Choroid plexus epithelial cell (primary cell): ENCODE data around the gene SFXN2.

ENCODE experiments used
- DNase-seq: peaks from one replicate; pipeline ENCODE4 v3.0.0-alpha.2; 2010; ENCODE audit warnings: low read depth
- H3K4me3 ChIP-seq: 2 replicates; pipeline ENCODE4 v1.5.1; 2011; ENCODE audit warnings: low read depth, mild to moderate bottlenecking, control low read depth, low read length, moderate library complexity
- TF ChIP-seq, protein P1 (sequence below): conservative IDR thresholded peaks from 2 replicates; pipeline ENCODE4 v1.5.1; 2011; ENCODE audit warnings: low read depth, mild to moderate bottlenecking, control low read depth, inconsistent platforms, low read length, moderate library complexity

The SFXN2 gene

DNA sequence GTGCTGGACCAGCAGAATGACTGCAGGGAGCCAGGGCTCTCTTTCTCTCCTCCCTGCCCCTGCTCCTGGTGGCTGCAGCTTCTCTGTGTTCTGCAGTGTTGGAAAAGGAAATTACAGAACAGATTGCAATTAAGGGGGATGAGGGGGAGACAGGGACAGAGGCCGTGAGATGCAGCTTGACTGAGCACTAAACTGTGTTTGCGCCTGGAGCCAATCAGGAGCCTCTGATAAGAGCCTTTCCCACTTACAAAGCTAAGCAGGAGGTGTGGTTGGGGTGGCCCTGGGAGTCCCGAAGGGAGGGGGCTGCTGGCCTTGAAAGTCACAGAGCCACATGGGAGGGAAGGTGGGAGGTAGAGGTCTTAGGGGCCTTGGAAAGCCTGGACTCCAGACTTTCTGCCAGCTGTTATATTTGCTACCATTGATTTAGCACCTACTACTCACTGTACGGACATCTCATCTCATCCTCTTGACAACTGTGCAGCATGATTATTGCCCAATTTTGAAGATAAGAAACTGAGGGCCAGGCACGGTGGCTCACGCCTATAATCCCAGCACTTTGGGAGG, 43.5 kb upstream of the SFXN2 start:
- H3K4me3 ChIP-seq = no peak overlapping the region
- TF ChIP-seq, protein P1, sequence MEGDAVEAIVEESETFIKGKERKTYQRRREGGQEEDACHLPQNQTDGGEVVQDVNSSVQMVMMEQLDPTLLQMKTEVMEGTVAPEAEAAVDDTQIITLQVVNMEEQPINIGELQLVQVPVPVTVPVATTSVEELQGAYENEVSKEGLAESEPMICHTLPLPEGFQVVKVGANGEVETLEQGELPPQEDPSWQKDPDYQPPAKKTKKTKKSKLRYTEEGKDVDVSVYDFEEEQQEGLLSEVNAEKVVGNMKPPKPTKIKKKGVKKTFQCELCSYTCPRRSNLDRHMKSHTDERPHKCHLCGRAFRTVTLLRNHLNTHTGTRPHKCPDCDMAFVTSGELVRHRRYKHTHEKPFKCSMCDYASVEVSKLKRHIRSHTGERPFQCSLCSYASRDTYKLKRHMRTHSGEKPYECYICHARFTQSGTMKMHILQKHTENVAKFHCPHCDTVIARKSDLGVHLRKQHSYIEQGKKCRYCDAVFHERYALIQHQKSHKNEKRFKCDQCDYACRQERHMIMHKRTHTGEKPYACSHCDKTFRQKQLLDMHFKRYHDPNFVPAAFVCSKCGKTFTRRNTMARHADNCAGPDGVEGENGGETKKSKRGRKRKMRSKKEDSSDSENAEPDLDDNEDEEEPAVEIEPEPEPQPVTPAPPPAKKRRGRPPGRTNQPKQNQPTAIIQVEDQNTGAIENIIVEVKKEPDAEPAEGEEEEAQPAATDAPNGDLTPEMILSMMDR = no peak
- no peak for DNase-seq

DNA sequence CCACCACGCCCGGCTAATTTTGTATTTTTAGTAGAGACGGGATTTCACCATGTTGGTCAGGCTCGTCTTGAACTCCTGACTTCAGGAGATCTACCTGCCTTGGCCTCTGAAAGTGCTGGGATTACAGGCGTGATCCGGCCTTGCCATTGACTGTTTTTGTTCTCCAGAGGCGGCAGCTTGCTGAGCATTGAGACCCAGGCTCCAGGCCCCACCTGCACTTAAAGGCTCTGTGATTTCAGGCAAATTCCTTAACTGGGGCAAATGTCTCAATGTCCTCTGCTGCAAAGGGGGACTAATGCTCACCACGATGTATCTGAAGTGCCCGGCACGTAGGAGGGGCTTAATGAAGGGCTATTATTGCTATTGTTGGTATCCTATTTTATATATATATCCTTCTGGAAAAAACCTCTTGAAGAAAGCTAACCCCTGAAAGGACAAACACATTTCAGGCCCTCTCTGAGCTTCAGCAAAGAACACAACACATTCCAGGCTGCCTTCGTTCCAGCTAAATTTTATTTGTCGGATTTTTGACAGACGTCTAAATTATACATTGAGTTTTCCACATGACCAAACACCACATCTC, 41.1 kb upstream of the SFXN2 start:
- no peak overlapping the region for H3K4me3 ChIP-seq
- no peak for DNase-seq
- TF ChIP-seq, protein P1 = no peak

DNA sequence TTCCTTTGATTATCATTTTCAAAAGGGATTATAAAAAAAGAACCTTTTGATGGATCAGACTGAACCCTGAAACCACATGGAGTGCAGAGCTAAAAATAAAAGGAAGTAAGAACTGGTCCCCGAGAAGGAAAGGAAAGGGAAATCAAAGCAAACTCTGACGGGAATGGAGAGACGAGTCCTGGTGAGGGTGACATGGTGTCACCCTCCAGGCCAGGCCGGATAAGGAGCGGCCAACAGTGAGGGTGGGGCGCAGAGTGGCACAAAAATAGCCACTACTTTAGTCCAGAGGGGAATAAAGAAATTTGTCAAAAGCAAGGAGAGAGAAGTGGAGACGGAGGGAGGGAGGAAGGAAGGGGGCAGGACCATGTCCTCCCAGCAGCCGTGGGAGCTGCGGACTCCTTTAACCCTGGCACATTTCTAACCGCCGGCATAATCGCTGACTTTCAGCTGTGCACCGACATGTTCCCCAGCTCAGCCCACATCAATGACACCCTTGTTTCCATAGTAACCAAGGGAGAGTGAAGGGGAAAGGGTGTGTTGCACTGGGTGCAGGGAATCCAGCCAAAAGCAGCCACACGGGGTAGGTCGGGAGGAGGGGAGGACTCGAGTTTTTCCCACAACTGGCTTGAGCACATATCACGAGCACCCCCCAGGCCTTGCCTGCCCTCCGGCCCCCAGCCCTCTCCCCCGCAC, 40.5 kb upstream of the SFXN2 start:
- H3K4me3 ChIP-seq = peak overlapping the region; percentile 49
- peak; percentile 92 for DNase-seq
- TF ChIP-seq, protein P1 = no peak

DNA sequence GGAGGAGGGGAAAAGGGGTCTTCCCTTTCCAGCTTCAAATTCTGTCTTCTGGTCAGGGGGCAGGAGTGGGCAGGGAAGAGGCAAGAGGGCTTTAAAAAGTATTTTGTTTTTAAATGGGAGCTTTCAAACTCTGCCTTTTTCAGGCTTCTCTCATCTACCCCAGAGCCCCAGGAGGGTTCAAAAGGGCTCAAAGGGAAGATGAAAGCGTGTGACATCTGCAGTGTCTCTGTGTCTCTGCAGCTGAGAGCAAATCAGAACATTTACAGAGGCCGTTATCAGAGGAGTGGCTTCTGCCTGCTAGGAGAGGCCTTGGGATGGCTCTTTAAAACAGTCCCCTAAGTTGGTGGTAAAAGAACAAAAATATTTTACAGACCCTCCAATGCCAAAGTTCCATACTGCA, 39.9 kb upstream of the SFXN2 start:
- no peak for DNase-seq
- peak overlapping the region; percentile 49 for H3K4me3 ChIP-seq
- TF ChIP-seq, protein P1 = no peak

DNA sequence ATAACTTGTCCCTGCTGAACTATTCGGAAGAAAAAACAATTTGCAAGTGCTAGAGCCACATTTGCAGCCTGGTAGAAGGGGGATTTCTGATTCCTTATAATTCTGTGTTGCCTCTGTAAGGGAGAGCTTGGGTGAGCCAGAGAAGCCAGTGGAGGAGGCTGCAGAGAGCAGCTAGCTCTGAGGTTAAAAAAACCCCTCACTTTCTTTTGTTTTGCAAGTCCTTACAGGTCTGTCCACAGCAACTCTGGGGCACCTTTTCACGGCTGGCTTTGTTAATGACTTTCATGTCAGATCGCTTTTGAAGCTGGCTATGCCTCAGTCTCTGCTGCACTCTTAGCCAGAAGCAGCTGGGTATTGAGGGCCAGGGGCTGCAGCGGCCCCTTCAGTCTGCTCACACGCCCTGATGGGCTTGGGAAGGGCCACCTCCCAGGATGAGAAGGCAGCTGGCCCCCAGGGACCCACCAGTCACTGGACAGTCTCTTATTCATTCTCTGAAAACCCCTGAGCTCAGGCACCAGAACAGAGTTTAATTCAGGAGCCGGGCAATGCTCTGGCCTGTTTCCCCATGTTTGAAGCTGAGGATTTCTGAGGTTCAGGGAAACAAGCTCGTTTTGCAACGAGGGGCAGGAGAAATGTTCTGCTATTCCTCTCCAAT, 39.3 kb upstream of the SFXN2 start:
- H3K4me3 ChIP-seq = no peak overlapping the region
- DNase-seq = peak; percentile 33

GRCh38 chr10:102675666-102676533, 38.5 kb upstream of the SFXN2 start:
- TF ChIP-seq, protein P1 = no peak
- peak; percentile 99 for DNase-seq
- H3K4me3 ChIP-seq = no peak overlapping the region

More for the DNA sequence above, 39.3 kb upstream of the SFXN2 start:
- TF ChIP-seq, protein P1 = no peak
